Activated CD4-positive, alpha-beta T cell treated with anti-CD3 and anti-CD28 coated beads, Interleukin-2, amount 50 U/mL, for 24 hours (primary cell): Measurements from ENCODE around the gene LTB4R.

Source experiments
- DNase-seq, 2 donors: peaks; one replicate each; pipeline ENCODE4 v3.0.0-alpha.2; 2020; ENCODE audit warnings: low read depth in 1 of 2, low spot score in 1 of 2

LTB4R gene

GRCh38 chr14:24310646-24311604 is at the start of gene LTB4R:
Gene LTB4R (plus strand): TSS chr14:24311502. CDS start chr14:24315652, 4,150 bp downstream.
- peak in 1 of 2 donors; percentile 47 for DNase-seq

- no peak for DNase-seq
These were observed 49.4 kb upstream of the LTB4R start for GRCh38 chr14:24261969-24262327.

- no peak for DNase-seq
These were observed 48.2 kb upstream of the LTB4R start, which contains the start of gene TGM1 for GRCh38 chr14:24262821-24263733. Gene TGM1 (minus strand): TSS chr14:24263177. CDS start chr14:24262352, 825 bp downstream.

- DNase-seq: no peak
These were observed 47.5 kb upstream of the LTB4R start for GRCh38 chr14:24263848-24264247.

GRCh38 chr14:24264298-24264697 is 47.0 kb upstream of the LTB4R start:
- no peak for DNase-seq

GRCh38 chr14:24266344-24267244 is 44.7 kb upstream of the LTB4R start:
- DNase-seq: no peak

- no peak for DNase-seq
These were observed 43.8 kb upstream of the LTB4R start for GRCh38 chr14:24267516-24267915.

- DNase-seq: no peak
These were observed 43.1 kb upstream of the LTB4R start for GRCh38 chr14:24268225-24268624.

GRCh38 chr14:24269368-24269767 is 41.9 kb upstream of the LTB4R start:
- DNase-seq: no peak

GRCh38 chr14:24269910-24270536 is 41.3 kb upstream of the LTB4R start:
- no peak for DNase-seq

GRCh38 chr14:24270537-24271133 is 40.7 kb upstream of the LTB4R start:
- DNase-seq: no peak

- DNase-seq: peak; percentile 66 to 80
These were observed 40.0 kb upstream of the LTB4R start, which contains the start of gene RABGGTA for GRCh38 chr14:24271134-24271833. Gene RABGGTA (minus strand): TSS chr14:24271597. CDS start chr14:24271115, 482 bp downstream.

- DNase-seq: no peak
These were observed 39.5 kb upstream of the LTB4R start for GRCh38 chr14:24271834-24272263.

- no peak for DNase-seq
These were observed 38.8 kb upstream of the LTB4R start for GRCh38 chr14:24272467-24272866.

- no peak for DNase-seq
These were observed 37.8 kb upstream of the LTB4R start for GRCh38 chr14:24273422-24273998.

GRCh38 chr14:24274101-24274543 is 37.2 kb upstream of the LTB4R start:
- DNase-seq: peak; percentile 21 to 73

GRCh38 chr14:24277071-24277470 is 34.2 kb upstream of the LTB4R start:
- no peak for DNase-seq

- no peak for DNase-seq
These were observed 33.5 kb upstream of the LTB4R start for GRCh38 chr14:24277606-24278321.
